GM12891 (cell line): ENCODE measurements around the gene GHRL.

ENCODE experiments used
- POLR2A ChIP-seq: IDR thresholded peaks from 2 replicates; pipeline ENCODE4 v1.6.1; 2011; ENCODE audit warnings: low read depth, low read length, control low read depth
- POLR2AphosphoS5 ChIP-seq: IDR thresholded peaks from 2 replicates; pipeline ENCODE4 v1.6.1; 2011; ENCODE audit warnings: low read depth, low read length, control low read depth
- SPI1 ChIP-seq: IDR thresholded peaks from 2 replicates; pipeline ENCODE4 v1.6.1; 2011; ENCODE audit warnings: low read depth, low read length, control low read depth
- TAF1 ChIP-seq: IDR thresholded peaks from 2 replicates; pipeline ENCODE4 v1.6.1; 2011; ENCODE audit warnings: low read depth, low read length, control low read depth

GRCh38 chr3:10244009-10244408 lies 48.7 kb downstream of the GHRL start:
- TF ChIP-seq POLR2A (no peak), POLR2AphosphoS5 (no peak), TAF1 (no peak), SPI1 (no peak)
